Measurements from ENCODE around the gene ANGEL1.

ANGEL1 gene

GRCh38 chr14:76779221-76780057 is 33.2 kb downstream of the ANGEL1 start:
- no peak for DNase-seq

GRCh38 chr14:76778546-76779215 is 34.0 kb downstream of the ANGEL1 start:
- DNase-seq = no peak

- no peak for DNase-seq
Observed at GRCh38 chr14:76777721-76778120, 35.0 kb downstream of the ANGEL1 start.

- DNase-seq = no peak
Observed at GRCh38 chr14:76776428-76777251, 36.0 kb downstream of the ANGEL1 start.

GRCh38 chr14:76775695-76776427 is 36.8 kb downstream of the ANGEL1 start:
- DNase-seq = no peak

GRCh38 chr14:76774821-76775694 is 37.6 kb downstream of the ANGEL1 start:
- DNase-seq = no peak

GRCh38 chr14:76773956-76774820 is 38.5 kb downstream of the ANGEL1 start:
- DNase-seq = no peak

GRCh38 chr14:76773188-76773885 is 39.3 kb downstream of the ANGEL1 start:
- DNase-seq = no peak

- no peak for DNase-seq
Observed at GRCh38 chr14:76772300-76773187, 40.1 kb downstream of the ANGEL1 start.

- no peak for DNase-seq
Observed at GRCh38 chr14:76771437-76771980, 41.2 kb downstream of the ANGEL1 start.

GRCh38 chr14:76770521-76771436 is 41.9 kb downstream of the ANGEL1 start:
- DNase-seq = no peak

- DNase-seq = no peak
Observed at GRCh38 chr14:76769636-76770292, 42.9 kb downstream of the ANGEL1 start.

GRCh38 chr14:76768671-76769500 is 43.8 kb downstream of the ANGEL1 start:
- no peak for DNase-seq

GRCh38 chr14:76767681-76768656 is 44.7 kb downstream of the ANGEL1 start:
- DNase-seq = peak in 2 of 4 experiments; percentile 16 to 24

- no peak for DNase-seq
Observed at GRCh38 chr14:76765461-76765931, 47.2 kb downstream of the ANGEL1 start.
